AG04450 (cell line): Measurements from ENCODE around the gene PLCH2. TPM values are rescaled to one million over a fixed set of nuclear protein-coding genes. Genes with fewer than 3 reads are reported as not detected.

Experiments
- CTCF ChIA-PET: fragments of 300-600, 350-600 bp; formaldehyde crosslinking; extraction: SDS; loops from one replicate; lab custom pipeline; 2022; ENCODE audit warnings: antibody characterized with exemption, inconsistent platforms; lab: Charles Lee
- POLR2A ChIA-PET: fragments of 350-600 bp; formaldehyde crosslinking; extraction: SDS; loops from one replicate; lab custom pipeline; 2021; ENCODE audit warnings: antibody characterized with exemption, inconsistent platforms; lab: Yijun Ruan, JAX
- DNase-seq: peaks from one replicate; pipeline ENCODE4 v3.0.0-alpha.2; 2011; ENCODE audit warnings: low read depth, low spot score
- H3K27ac ChIP-seq: one replicate; pipeline ENCODE4 v1.5.1; 2012; ENCODE audit warnings: low read depth, low read length, control low read depth
- H3K27me3 ChIP-seq: one replicate; pipeline ENCODE4 v1.6.0; 2012; ENCODE audit warnings: low read length; ENCODE audit not compliant: control insufficient read depth, insufficient read depth
- H3K4me3 ChIP-seq: 2 replicates; pipeline ENCODE4 v1.5.1; 2011; ENCODE audit warnings: mild to moderate bottlenecking, low read depth, low read length, control low read depth
- H3K9me3 ChIP-seq: 2 replicates; pipeline ENCODE4 v1.5.1; 2012; ENCODE audit warnings: low read length; ENCODE audit not compliant: control insufficient read depth, insufficient read depth
- polyA plus RNA-seq: library from polyadenylated mRNA; depleted of rRNA; stranded (reverse); fragments of >200 nt; gene quantifications from 2 replicates; pipeline ENCODE4 v1.2.3, GENCODE V29; 2011
- TF ChIP-seq, protein P1 (sequence below): IDR thresholded peaks from 2 replicates; pipeline ENCODE4 v1.5.1; 2011; ENCODE audit warnings: low read depth, low read length, control low read depth, inconsistent platforms

PLCH2 gene
- polyA plus RNA-seq, 1 experiment = 0.06 TPM

DNA sequence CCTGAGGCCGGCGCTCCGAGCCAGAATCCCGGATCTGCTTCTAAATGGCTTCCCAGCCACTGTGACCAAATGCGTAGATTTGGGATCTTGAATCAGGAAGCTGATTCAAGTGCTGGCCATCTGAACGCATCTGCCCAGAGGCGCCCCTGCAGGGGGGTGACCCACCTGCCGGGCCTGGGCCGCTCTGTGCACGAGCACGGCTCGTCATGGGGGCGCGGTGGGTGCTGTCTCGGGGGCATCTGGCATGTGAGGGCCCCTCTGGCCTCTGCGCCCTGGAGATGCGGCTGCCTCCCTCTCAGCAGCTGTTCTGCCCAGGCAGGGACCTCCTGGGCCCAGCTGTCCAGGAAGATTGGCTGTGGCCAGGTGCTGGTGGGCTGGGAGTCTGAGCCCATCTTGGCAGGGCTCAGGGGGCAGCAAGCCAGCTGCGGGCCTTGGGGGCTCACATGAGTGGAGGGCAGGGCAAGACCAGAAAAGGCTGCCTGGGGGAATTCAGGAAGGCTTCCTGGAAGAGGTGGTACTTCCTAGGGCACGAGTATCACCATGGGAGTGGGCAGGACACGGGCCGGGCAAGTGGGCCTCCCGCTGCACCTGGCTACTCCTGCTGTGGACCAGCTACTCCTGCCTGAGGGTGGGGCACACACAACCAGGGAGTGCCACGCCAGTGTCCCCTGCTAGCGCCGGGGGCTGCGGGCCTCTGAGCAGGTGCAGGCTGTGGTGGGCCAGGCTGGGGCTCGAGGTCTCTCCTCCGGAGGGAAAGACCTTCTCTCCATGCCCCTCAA, 25.1 kb downstream of the PLCH2 start:
- no peaks in the 10 kb centered on the region; the same call in 1 of the 2 replicates for H3K9me3 ChIP-seq
- ChIA-PET CTCF (no interaction called here), POLR2A (no interaction called here)
- H3K4me3 ChIP-seq = no peak overlapping the region
- H3K27ac ChIP-seq = no peak overlapping the region
- no peak for DNase-seq
- TF ChIP-seq, protein P1, sequence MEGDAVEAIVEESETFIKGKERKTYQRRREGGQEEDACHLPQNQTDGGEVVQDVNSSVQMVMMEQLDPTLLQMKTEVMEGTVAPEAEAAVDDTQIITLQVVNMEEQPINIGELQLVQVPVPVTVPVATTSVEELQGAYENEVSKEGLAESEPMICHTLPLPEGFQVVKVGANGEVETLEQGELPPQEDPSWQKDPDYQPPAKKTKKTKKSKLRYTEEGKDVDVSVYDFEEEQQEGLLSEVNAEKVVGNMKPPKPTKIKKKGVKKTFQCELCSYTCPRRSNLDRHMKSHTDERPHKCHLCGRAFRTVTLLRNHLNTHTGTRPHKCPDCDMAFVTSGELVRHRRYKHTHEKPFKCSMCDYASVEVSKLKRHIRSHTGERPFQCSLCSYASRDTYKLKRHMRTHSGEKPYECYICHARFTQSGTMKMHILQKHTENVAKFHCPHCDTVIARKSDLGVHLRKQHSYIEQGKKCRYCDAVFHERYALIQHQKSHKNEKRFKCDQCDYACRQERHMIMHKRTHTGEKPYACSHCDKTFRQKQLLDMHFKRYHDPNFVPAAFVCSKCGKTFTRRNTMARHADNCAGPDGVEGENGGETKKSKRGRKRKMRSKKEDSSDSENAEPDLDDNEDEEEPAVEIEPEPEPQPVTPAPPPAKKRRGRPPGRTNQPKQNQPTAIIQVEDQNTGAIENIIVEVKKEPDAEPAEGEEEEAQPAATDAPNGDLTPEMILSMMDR = no peak
- H3K27me3 ChIP-seq = peaks cover 20% of the 10 kb centered on the region

DNA sequence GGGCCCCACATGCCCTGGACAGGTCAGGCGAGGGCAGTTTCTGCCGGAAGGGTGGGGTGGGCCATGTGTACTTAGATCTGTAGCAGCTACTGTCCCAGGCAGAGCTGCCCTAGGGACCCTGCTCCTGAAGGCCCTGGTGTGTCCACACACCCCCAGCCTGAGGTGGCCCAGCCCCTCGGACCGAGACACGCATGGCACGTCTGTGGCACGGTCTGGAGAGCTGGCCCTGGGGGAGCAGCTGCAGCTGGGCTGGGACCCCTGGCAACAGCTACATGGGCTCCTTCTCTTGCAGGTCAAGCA, 25.7 kb downstream of the PLCH2 start:
- Histone ChIP-seq H3K27ac (no peak overlapping the region), H3K27me3 (peaks cover 20% of the 10 kb centered on the region), H3K4me3 (no peak overlapping the region), H3K9me3 (no peaks in the 10 kb centered on the region; the same call in 1 of the 2 replicates)
- DNase-seq = no peak
- TF ChIP-seq, protein P1 = no peak
- POLR2A ChIA-PET = no interaction called here
- CTCF ChIA-PET = no interaction called here

DNA sequence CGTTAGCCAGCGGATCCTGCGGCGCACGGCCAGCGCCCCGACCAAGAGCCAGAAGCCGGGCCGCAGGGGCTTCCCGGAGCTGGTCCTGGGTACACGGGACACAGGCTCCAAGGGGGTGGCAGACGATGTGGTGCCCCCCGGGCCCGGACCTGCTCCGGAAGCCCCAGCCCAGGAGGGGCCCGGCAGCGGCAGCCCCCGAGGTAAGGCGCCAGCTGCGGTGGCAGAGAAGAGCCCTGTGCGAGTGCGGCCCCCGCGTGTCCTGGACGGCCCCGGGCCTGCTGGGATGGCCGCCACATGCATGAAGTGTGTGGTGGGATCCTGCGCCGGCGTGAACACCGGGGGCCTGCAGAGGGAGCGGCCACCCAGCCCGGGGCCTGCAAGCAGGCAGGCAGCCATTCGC, 26.1 kb downstream of the PLCH2 start:
- H3K4me3 ChIP-seq = no peak overlapping the region
- no peak for DNase-seq
- H3K27me3 ChIP-seq = peaks cover 18% of the 10 kb centered on the region
- no peaks in the 10 kb centered on the region; the same call in 1 of the 2 replicates for H3K9me3 ChIP-seq
- H3K27ac ChIP-seq = no peak overlapping the region
- CTCF ChIA-PET = no interaction called here
- TF ChIP-seq, protein P1 = no peak
- POLR2A ChIA-PET = no interaction called here

DNA sequence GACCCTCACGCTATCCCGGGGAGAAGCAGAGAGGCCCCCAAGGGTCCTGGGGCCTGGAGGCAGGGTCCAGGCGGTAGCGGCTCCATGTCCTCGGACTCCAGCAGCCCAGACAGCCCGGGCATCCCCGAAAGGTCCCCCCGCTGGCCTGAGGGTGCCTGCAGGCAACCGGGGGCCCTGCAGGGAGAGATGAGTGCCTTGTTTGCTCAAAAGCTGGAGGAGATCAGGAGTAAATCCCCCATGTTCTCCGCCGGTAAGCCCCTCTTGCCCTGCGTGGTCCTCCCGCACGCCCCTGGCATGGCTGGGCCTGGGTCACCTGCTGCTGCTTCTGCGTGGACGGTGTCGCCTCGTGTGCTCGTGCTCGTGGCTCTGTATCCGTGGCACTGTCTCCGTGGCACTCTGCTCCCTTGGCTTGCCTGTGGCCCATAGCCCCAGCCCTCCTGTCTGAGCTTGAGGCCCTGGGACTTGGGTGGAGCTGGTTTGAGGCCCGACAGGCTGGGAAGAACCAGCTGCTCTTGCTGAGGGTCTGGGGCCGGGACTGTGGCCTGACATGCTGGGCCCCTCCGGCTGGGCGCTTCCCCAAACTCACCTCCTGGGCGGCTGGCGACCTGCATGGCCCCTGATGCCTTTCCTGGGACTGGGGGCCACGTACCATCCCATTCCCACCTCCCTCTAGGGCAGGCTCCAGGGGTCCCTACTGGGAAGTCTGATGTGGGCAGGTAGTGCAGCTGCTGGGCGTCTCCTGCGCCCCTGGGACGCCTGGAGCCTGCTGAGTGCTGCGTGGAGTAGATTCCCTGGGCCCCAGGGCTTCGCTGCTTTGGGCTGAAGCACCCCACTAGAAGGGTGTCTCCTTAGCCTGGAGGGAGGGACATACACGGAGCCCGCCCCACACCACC, 26.8 kb downstream of the PLCH2 start:
- H3K27me3 ChIP-seq = peaks cover 18% of the 10 kb centered on the region
- no peaks in the 10 kb centered on the region; the same call in 1 of the 2 replicates for H3K9me3 ChIP-seq
- TF ChIP-seq, protein P1 = no peak
- no peak for DNase-seq
- ChIA-PET CTCF (no interaction called here), POLR2A (no interaction called here)
- H3K27ac ChIP-seq = no peak overlapping the region
- H3K4me3 ChIP-seq = no peak overlapping the region
